Measurements from ENCODE around the gene LCLAT1.

Gene LCLAT1

GRCh38 chr2:30422444-30423040 lies 24.5 kb upstream of the LCLAT1 start:
- DNase-seq (ENCODE audit: low read depth in 2 of 2): peak; percentile 64 to 87

- DNase-seq (ENCODE audit: low read depth in 2 of 2): no peak
These were observed 22.8 kb upstream of the LCLAT1 start for GRCh38 chr2:30424231-30424630.

DNA sequence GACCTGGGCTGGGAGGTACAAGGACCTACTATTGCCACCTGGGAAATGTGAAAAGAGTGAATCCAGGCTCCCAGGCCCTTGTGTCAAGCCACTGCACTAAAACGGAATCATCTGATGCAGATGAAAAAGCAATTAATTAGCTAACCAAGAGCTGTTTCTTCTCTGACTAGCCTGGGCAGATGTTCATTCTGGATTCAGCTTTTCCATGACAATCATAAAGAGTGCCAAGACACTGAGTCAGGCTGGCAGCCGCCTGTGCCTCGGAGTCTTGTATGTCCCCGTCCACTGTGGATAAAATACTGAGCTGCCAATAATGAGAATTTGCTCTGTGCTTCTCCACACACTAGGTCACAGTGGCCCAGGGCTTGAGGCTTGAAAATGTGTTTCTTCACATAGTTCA lies 21.7 kb upstream of the LCLAT1 start:
- no peak for DNase-seq (ENCODE audit: low read depth in 2 of 2)

- no peak for DNase-seq (ENCODE audit: low read depth in 2 of 2)
These were observed 19.3 kb upstream of the LCLAT1 start for GRCh38 chr2:30427606-30428347.

GRCh38 chr2:30428348-30428662 lies 18.7 kb upstream of the LCLAT1 start:
- no peak for DNase-seq (ENCODE audit: low read depth in 2 of 2)

DNA sequence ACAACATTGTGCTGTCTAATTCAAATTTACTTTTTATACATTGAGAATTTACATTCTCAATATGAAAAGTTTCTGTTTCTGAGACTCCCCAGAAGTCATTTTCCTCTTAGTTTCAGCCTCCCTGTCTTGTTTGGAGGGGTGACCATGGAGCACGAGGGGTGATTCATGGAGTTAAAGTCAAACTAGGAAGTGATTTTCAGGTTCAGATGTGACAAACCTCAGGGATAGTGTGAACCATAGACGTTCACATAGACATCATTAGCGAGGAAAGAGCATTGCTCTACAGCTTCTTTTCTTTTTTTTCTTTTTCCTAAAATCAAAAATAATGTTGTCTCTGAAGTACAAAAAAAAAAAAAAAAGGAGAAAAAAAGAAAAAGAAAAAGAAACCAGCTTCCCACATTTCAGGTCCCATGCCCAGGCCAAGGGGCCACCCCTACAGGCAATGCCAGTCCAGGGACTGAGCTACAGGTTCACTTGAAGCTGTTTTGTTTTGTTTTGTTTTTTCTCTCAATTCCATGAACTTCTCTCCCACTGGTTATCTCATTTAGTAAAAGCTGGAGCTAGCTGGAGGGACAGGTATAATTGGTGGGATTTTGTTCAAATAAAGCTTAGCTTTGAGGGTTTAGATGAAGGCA lies 18.1 kb upstream of the LCLAT1 start:
- DNase-seq (ENCODE audit: low read depth in 2 of 2): no peak

- DNase-seq (ENCODE audit: low read depth in 2 of 2): no peak
These were observed 13.3 kb upstream of the LCLAT1 start for GRCh38 chr2:30433541-30434299.

DNA sequence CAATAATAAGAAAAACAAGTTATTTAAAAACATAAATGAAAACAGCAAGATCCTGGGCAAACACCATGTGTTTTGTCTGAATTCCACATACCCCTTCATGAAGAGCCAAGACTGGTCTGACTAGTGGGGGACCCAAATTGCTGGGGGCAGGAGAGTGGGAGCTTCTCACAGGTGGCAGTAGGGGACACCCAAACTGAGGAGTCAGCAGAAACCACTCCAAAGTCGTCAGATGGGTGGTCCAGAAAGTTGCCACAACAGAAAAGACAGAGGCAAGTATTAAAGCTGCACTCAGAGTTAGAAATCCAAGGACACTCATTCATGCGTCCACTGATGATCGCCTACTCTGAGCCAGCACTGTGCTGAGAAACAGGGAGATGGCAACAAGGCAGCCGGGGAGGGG lies 12.3 kb upstream of the LCLAT1 start:
- no peak for DNase-seq (ENCODE audit: low read depth in 2 of 2)

- DNase-seq (ENCODE audit: low read depth in 2 of 2): no peak
These were observed 10.1 kb upstream of the LCLAT1 start for GRCh38 chr2:30436859-30437435.

- DNase-seq (ENCODE audit: low read depth in 2 of 2): no peak
These were observed 9.1 kb upstream of the LCLAT1 start for GRCh38 chr2:30437809-30438548.

- DNase-seq (ENCODE audit: low read depth in 2 of 2): no peak
These were observed 7.8 kb upstream of the LCLAT1 start for GRCh38 chr2:30439296-30439695.

- no peak for DNase-seq (ENCODE audit: low read depth in 2 of 2)
These were observed 7.2 kb upstream of the LCLAT1 start for GRCh38 chr2:30439879-30440278.

DNA sequence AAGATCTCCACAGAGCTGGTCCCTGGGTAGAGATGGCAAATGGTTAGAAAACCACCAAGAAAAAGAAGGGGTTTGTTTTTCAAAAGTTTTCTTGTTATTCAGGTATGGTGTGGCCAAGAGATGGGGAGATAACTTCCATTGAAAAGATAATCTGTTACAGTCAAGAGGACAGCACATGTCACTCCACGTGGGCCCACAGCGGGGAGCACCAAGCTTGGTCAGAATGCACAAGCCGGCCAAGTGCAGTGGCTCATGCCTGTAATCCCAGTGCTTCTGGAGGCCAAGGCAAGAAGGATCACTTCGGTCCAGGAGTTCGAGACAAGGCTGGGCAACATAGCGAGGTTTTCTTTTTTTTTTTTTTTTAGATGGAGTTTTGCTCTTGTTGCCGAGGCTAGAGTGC lies 6.0 kb upstream of the LCLAT1 start:
- no peak for DNase-seq (ENCODE audit: low read depth in 2 of 2)

GRCh38 chr2:30443081-30443480 lies 4.0 kb upstream of the LCLAT1 start:
- no peak for DNase-seq (ENCODE audit: low read depth in 2 of 2)

DNA sequence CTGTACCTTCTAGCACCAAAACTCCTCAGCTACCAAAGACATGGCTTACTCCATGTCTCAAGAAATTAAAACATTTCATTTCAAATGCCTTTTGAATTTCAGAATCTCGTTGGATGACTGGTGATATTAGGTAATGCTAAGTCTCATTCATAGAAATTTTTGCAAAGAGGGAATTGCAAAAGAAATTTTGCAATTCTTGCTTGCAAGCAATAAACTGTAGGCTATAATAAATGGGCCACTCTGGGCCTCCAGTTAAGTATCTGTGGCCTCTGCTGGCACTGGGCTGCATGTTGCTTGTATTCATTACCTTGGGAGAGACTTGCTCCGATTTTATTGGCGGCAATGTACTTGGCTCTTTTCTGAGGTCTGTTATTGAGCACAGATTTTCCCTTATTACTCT lies 2.8 kb upstream of the LCLAT1 start:
- no peak for DNase-seq (ENCODE audit: low read depth in 2 of 2)

DNA sequence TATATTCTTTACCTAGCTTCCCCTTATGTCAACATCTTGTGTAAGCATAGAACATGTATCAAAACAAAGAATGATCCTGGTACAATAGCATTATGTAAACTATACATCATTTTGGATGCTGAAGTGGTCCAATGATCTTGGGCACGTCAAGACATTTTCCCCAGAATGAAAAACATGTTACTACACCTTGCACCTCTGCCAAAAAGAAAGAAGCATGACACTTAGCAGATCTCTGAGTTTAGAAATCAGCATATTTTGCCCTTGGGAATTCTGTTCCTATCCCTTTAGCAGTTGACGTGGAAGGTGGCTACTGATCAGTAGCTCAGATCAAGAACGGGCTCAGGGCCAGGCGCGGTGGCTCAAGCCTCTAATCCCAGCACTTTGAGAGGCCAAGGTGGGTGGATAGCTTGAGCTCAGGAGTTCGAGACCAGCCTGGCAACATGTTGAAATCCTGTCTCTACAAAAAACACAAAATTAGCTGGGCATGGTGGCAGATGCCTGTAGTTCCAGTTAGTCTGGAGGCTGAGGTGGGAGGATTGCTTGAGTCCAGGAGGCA lies 1.7 kb upstream of the LCLAT1 start:
- DNase-seq (ENCODE audit: low read depth in 2 of 2): no peak

- no peak for DNase-seq (ENCODE audit: low read depth in 2 of 2)
These were observed 371 bp upstream of the LCLAT1 start for GRCh38 chr2:30446602-30447148.

DNA sequence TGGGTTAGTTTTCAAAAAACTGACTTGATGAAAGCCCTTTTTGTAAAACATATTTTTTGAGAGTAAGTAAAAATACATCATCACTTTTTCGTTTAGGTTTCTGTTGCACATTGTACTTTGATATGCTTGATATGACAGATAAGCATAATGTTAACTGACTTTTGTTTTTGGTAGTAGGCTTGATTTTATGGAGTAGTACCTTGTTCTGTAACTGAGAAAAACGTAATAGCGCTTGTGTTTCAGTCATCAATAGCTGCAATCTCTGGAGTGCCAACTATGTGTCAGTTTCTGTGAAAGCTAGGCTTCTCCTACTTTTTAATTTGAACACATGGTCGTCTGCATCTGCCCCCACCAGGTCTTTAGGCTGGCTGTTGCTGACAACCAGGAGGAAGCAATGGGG lies 1.3 kb downstream of the LCLAT1 start:
- DNase-seq (ENCODE audit: low read depth in 2 of 2): no peak

DNA sequence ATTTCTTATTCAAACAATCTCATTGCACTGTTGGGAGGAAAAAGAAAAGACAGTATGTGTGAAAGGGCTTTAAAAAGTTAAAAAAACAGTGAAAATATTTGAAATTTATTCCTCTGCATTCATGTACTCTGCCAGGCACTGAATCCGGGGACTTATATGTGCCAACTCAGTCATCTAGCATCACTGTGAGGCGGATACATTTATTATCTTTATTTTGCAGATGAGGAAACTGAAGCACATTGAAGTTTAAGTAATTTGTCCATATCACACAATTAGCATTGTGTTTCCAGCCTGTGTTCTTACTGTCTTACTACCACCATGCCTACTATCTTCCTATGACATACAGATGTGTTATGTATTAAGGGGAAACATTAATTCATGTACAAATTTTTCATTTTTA lies 1.8 kb downstream of the LCLAT1 start:
- DNase-seq (ENCODE audit: low read depth in 2 of 2): no peak

- DNase-seq (ENCODE audit: low read depth in 2 of 2): no peak
These were observed 3.0 kb downstream of the LCLAT1 start for GRCh38 chr2:30450025-30450424.

- no peak for DNase-seq (ENCODE audit: low read depth in 2 of 2)
These were observed 6.5 kb downstream of the LCLAT1 start for GRCh38 chr2:30453498-30453897.
